GM23338 (cell line): Measurements from ENCODE around the gene CNMD. TPM values are rescaled to one million over a fixed set of nuclear protein-coding genes. Genes with fewer than 3 reads are reported as not detected.

Experiments used
- ATAC-seq: fragments of 200-7000 bp; cut with Tn5 transposase; 3 replicates; pipeline ENCODE4 v1.9.1; 2020
- DNase-seq: peaks from one replicate; pipeline ENCODE4 v3.0.0-alpha.2; 2015; ENCODE audit warnings: low spot score
- H2AFZ ChIP-seq: fragments of 200-600 bp; sonication (generic); 2 replicates; pipeline ENCODE4 v1.8.0; 2016; ENCODE audit warnings: antibody characterized with exemption, mild to moderate bottlenecking, moderate library complexity
- H3F3A ChIP-seq: fragments of 200-600 bp; sonication (generic); replicated peaks from 2 replicates; pipeline ENCODE4 v1.8.0; 2017; ENCODE audit warnings: antibody characterized with exemption, mixed run types, low read depth
- H3K27ac ChIP-seq: fragments of 200-600 bp; sonication (generic); 2 replicates; pipeline ENCODE4 v1.6.1; 2016; ENCODE audit warnings: low read depth
- H3K27me3 ChIP-seq: fragments of 200-600 bp; sonication (generic); 2 replicates; pipeline ENCODE4 v1.8.0; 2016; ENCODE audit warnings: mild to moderate bottlenecking, mixed run types, moderate library complexity; ENCODE audit not compliant: insufficient read depth
- H3K36me3 ChIP-seq: fragments of 200-600 bp; sonication (generic); 2 replicates; pipeline ENCODE4 v1.8.0; 2016; ENCODE audit warnings: mild to moderate bottlenecking; ENCODE audit not compliant: insufficient read depth
- H3K4me1 ChIP-seq: fragments of 200-600 bp; sonication (generic); 2 replicates; pipeline ENCODE4 v1.8.0; 2016; ENCODE audit warnings: mild to moderate bottlenecking, moderate library complexity; ENCODE audit not compliant: insufficient read depth
- H3K4me2 ChIP-seq: fragments of 200-600 bp; sonication (generic); 2 replicates; pipeline ENCODE4 v1.7.1; 2017; ENCODE audit warnings: mixed run types
- H3K4me3 ChIP-seq: fragments of 200-600 bp; sonication (generic); 2 replicates; pipeline ENCODE4 v1.6.1; 2016; ENCODE audit warnings: mixed run types
- H3K79me2 ChIP-seq: fragments of 200-600 bp; sonication (generic); replicated peaks from 2 replicates; pipeline ENCODE4 v1.8.0; 2017; ENCODE audit warnings: mild to moderate bottlenecking; ENCODE audit not compliant: insufficient read depth
- H3K9me2 ChIP-seq: fragments of 200-600 bp; sonication (generic); 2 replicates; pipeline ENCODE4 v1.8.0; 2017; ENCODE audit not compliant: insufficient read depth
- H4K20me1 ChIP-seq: fragments of 200-600 bp; sonication (generic); replicated peaks from 2 replicates; pipeline ENCODE4 v1.8.0; 2017; ENCODE audit warnings: mild to moderate bottlenecking; ENCODE audit not compliant: insufficient read depth
- H3K27ac Mint-ChIP-seq: 2 replicates; pipeline ENCODE4 v1.8.0; 2020; ENCODE audit warnings: inconsistent platforms, mild to moderate bottlenecking, moderate library complexity, mixed read lengths
- H3K27me3 Mint-ChIP-seq: 3 replicates; pipeline ENCODE4 v1.8.0; 2022; ENCODE audit warnings: low read depth, mild to moderate bottlenecking, moderate library complexity, mixed read lengths, inconsistent platforms; ENCODE audit not compliant: insufficient read depth, poor library complexity
- H3K36me3 Mint-ChIP-seq: 3 replicates; pipeline ENCODE4 v1.8.0; 2021; ENCODE audit warnings: low read depth, mild to moderate bottlenecking, inconsistent platforms, moderate library complexity, mixed read lengths
- H3K4me1 Mint-ChIP-seq: 3 replicates; pipeline ENCODE4 v1.8.0; 2020; ENCODE audit warnings: mild to moderate bottlenecking, inconsistent platforms, mixed read lengths
- H3K4me3 Mint-ChIP-seq: 3 replicates; pipeline ENCODE4 v1.8.0; 2021; ENCODE audit warnings: moderate library complexity, mild to moderate bottlenecking, inconsistent platforms, mixed read lengths
- H3K9me3 Mint-ChIP-seq: 3 replicates; pipeline ENCODE4 v1.8.0; 2020; ENCODE audit warnings: moderate library complexity, mild to moderate bottlenecking, inconsistent platforms, mixed read lengths
- CREB1 ChIP-seq: fragments of 250-450 bp; sonication (Bioruptor Pico); IDR thresholded peaks from 2 replicates; pipeline ENCODE4 v1.5.0; 2020; ENCODE audit warnings: low read depth, mild to moderate bottlenecking, moderate library complexity
- ETS1 ChIP-seq: IDR thresholded peaks from 2 replicates; pipeline ENCODE4 v1.6.1; 2016; ENCODE audit warnings: antibody characterized with exemption
- EZH2 ChIP-seq: fragments of 200-600 bp; sonication (generic); IDR thresholded peaks from one replicate; pipeline ENCODE4 v1.8.0; 2017; ENCODE audit warnings: antibody characterized with exemption, mild to moderate bottlenecking, low read depth; ENCODE audit not compliant: unreplicated experiment
- EZH2phosphoT487 ChIP-seq: fragments of 200-600 bp; sonication (generic); IDR thresholded peaks from one replicate; pipeline ENCODE4 v1.8.1; 2018; ENCODE audit warnings: antibody characterized with exemption; ENCODE audit not compliant: unreplicated experiment
- JUNB ChIP-seq: IDR thresholded peaks from one replicate; pipeline ENCODE4 v1.6.1; 2016; ENCODE audit warnings: antibody characterized with exemption; ENCODE audit not compliant: unreplicated experiment
- NANOG ChIP-seq: IDR thresholded peaks from 2 replicates; pipeline ENCODE4 v1.6.1; 2016; ENCODE audit warnings: antibody characterized with exemption, borderline replicate concordance
- POLR2AphosphoS5 ChIP-seq: IDR thresholded peaks from 2 replicates; pipeline ENCODE4 v1.6.1; 2016; ENCODE audit warnings: antibody characterized with exemption, low read depth
- STAT1 ChIP-seq: IDR thresholded peaks from one replicate; pipeline ENCODE4 v1.6.1; 2016; ENCODE audit warnings: antibody characterized with exemption; ENCODE audit not compliant: unreplicated experiment
- ZNF114 ChIP-seq: fragments of 250-450 bp; sonication (Bioruptor Pico); IDR thresholded peaks from 2 replicates; pipeline ENCODE4 v1.5.0; 2020; ENCODE audit warnings: mild to moderate bottlenecking, moderate library complexity
- ZNF331 ChIP-seq: fragments of 250-450 bp; sonication (Bioruptor Pico); IDR thresholded peaks from 2 replicates; pipeline ENCODE4 v1.5.0; 2020; ENCODE audit warnings: low read depth, mild to moderate bottlenecking, moderate library complexity
- polyA plus RNA-seq: library from polyadenylated mRNA; unstranded; fragments of >200 nt; fragmentation: Nextera tagmentation; extraction: Ambion mirVana; gene quantifications from 2 replicates; pipeline ENCODE4 v1.2.1, GENCODE V29; 2016
- total RNA-seq: library from RNA; depleted of rRNA; stranded (reverse); fragments of >200 nt; shearing (Covaris generic); gene quantifications from 2 replicates; pipeline ENCODE4 v1.2.3, GENCODE V29; 2014
- TF ChIP-seq, protein P1 (sequence below), 2 experiments: fragments of 200-600 bp in 1 of 2; sonication (generic) in 1 of 2; conservative IDR thresholded peaks; 2 replicates each; pipeline versions ENCODE4 v1.5.1 to v1.6.1; 2016 to 2017; ENCODE audit warnings: antibody characterized with exemption in 2 of 2, low read depth in 2 of 2, mild to moderate bottlenecking in 2 of 2, moderate library complexity in 1 of 2
- TF ChIP-seq, protein P2 (sequence below): fragments of 250-450 bp; sonication (Bioruptor Pico); IDR thresholded peaks from 2 replicates; pipeline ENCODE4 v1.5.0; 2020; ENCODE audit warnings: mild to moderate bottlenecking, moderate library complexity
- TF ChIP-seq, protein P3 (sequence below): IDR thresholded peaks from one replicate; pipeline ENCODE4 v1.6.1; 2018; ENCODE audit warnings: antibody characterized with exemption; ENCODE audit not compliant: unreplicated experiment

CNMD gene
- total and polyA plus RNA-seq, 2 experiments from 2014 or later, result 141 to 207 TPM

DNA sequence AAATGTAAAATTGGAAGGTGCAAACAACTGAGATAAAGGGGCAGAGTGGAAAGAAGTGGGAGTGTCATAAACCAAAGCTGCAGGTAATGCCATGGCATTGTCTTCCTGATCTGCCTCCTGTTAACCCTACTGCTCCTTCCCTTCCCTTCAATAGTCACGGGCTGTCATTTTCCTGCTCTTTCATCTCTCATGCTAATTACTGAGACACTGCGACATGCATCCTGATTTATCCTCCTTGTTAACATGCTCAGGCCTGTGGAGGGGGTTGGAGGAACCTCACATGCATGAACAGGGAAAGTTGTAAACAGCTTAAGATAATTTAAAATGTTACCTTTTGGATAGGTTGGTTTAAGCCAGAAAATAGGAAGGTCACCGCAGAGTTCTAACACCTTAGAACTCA lies 27.2 kb downstream of the CNMD start:
- H3K79me2 ChIP-seq, result no peaks in the 10 kb centered on the region
- no peak for TF ChIP-seq CREB1 (CRISPR knock-in tag)
- TF ChIP-seq POLR2AphosphoS5, result no peak
- TF ChIP-seq, protein P1, sequence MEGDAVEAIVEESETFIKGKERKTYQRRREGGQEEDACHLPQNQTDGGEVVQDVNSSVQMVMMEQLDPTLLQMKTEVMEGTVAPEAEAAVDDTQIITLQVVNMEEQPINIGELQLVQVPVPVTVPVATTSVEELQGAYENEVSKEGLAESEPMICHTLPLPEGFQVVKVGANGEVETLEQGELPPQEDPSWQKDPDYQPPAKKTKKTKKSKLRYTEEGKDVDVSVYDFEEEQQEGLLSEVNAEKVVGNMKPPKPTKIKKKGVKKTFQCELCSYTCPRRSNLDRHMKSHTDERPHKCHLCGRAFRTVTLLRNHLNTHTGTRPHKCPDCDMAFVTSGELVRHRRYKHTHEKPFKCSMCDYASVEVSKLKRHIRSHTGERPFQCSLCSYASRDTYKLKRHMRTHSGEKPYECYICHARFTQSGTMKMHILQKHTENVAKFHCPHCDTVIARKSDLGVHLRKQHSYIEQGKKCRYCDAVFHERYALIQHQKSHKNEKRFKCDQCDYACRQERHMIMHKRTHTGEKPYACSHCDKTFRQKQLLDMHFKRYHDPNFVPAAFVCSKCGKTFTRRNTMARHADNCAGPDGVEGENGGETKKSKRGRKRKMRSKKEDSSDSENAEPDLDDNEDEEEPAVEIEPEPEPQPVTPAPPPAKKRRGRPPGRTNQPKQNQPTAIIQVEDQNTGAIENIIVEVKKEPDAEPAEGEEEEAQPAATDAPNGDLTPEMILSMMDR (conservative IDR thresholded peaks at IDR 0.05; ENCODE audit: low read depth in 2 of 2), result no peak
- TF ChIP-seq, protein P2, sequence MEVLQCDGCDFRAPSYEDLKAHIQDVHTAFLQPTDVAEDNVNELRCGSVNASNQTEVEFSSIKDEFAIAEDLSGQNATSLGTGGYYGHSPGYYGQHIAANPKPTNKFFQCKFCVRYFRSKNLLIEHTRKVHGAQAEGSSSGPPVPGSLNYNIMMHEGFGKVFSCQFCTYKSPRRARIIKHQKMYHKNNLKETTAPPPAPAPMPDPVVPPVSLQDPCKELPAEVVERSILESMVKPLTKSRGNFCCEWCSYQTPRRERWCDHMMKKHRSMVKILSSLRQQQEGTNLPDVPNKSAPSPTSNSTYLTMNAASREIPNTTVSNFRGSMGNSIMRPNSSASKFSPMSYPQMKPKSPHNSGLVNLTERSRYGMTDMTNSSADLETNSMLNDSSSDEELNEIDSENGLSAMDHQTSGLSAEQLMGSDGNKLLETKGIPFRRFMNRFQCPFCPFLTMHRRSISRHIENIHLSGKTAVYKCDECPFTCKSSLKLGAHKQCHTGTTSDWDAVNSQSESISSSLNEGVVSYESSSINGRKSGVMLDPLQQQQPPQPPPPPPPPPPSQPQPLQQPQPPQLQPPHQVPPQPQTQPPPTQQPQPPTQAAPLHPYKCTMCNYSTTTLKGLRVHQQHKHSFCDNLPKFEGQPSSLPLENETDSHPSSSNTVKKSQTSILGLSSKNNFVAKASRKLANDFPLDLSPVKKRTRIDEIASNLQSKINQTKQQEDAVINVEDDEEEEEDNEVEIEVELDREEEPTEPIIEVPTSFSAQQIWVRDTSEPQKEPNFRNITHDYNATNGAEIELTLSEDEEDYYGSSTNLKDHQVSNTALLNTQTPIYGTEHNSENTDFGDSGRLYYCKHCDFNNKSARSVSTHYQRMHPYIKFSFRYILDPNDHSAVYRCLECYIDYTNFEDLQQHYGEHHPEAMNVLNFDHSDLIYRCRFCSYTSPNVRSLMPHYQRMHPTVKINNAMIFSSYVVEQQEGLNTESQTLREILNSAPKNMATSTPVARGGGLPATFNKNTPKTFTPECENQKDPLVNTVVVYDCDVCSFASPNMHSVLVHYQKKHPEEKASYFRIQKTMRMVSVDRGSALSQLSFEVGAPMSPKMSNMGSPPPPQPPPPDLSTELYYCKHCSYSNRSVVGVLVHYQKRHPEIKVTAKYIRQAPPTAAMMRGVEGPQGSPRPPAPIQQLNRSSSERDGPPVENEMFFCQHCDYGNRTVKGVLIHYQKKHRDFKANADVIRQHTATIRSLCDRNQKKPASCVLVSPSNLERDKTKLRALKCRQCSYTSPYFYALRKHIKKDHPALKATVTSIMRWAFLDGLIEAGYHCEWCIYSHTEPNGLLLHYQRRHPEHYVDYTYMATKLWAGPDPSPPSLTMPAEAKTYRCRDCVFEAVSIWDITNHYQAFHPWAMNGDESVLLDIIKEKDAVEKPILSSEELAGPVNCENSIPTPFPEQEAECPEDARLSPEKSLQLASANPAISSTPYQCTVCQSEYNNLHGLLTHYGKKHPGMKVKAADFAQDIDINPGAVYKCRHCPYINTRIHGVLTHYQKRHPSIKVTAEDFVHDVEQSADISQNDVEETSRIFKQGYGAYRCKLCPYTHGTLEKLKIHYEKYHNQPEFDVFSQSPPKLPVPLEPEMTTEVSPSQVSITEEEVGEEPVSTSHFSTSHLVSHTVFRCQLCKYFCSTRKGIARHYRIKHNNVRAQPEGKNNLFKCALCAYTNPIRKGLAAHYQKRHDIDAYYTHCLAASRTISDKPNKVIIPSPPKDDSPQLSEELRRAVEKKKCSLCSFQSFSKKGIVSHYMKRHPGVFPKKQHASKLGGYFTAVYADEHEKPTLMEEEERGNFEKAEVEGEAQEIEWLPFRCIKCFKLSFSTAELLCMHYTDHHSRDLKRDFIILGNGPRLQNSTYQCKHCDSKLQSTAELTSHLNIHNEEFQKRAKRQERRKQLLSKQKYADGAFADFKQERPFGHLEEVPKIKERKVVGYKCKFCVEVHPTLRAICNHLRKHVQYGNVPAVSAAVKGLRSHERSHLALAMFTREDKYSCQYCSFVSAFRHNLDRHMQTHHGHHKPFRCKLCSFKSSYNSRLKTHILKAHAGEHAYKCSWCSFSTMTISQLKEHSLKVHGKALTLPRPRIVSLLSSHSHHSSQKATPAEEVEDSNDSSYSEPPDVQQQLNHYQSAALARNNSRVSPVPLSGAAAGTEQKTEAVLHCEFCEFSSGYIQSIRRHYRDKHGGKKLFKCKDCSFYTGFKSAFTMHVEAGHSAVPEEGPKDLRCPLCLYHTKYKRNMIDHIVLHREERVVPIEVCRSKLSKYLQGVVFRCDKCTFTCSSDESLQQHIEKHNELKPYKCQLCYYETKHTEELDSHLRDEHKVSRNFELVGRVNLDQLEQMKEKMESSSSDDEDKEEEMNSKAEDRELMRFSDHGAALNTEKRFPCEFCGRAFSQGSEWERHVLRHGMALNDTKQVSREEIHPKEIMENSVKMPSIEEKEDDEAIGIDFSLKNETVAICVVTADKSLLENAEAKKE (CRISPR knock-in tag), result no peak
- no peak for TF ChIP-seq ETS1
- TF ChIP-seq ZNF114 (CRISPR knock-in tag), result no peak
- no peak for TF ChIP-seq EZH2
- no peak for TF ChIP-seq NANOG
- TF ChIP-seq STAT1, result no peak
- TF ChIP-seq JUNB, result no peak
- TF ChIP-seq ZNF331 (CRISPR knock-in tag), result no peak
- TF ChIP-seq, protein P3, sequence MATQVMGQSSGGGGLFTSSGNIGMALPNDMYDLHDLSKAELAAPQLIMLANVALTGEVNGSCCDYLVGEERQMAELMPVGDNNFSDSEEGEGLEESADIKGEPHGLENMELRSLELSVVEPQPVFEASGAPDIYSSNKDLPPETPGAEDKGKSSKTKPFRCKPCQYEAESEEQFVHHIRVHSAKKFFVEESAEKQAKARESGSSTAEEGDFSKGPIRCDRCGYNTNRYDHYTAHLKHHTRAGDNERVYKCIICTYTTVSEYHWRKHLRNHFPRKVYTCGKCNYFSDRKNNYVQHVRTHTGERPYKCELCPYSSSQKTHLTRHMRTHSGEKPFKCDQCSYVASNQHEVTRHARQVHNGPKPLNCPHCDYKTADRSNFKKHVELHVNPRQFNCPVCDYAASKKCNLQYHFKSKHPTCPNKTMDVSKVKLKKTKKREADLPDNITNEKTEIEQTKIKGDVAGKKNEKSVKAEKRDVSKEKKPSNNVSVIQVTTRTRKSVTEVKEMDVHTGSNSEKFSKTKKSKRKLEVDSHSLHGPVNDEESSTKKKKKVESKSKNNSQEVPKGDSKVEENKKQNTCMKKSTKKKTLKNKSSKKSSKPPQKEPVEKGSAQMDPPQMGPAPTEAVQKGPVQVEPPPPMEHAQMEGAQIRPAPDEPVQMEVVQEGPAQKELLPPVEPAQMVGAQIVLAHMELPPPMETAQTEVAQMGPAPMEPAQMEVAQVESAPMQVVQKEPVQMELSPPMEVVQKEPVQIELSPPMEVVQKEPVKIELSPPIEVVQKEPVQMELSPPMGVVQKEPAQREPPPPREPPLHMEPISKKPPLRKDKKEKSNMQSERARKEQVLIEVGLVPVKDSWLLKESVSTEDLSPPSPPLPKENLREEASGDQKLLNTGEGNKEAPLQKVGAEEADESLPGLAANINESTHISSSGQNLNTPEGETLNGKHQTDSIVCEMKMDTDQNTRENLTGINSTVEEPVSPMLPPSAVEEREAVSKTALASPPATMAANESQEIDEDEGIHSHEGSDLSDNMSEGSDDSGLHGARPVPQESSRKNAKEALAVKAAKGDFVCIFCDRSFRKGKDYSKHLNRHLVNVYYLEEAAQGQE, result no peak
- no peak for TF ChIP-seq EZH2phosphoT487
- Mint-ChIP-seq H3K4me1 (peaks cover 30% of the 10 kb centered on the region), H3K9me3 (peaks cover 17% of the 10 kb centered on the region), H3K36me3 (peaks cover 30% of the 10 kb centered on the region; the same call in 2 of the 3 replicates), H3K27ac (no peak overlapping the region), H3K27me3 (no peaks in the 10 kb centered on the region), H3K4me3 (no peak overlapping the region)
- no peaks in the 10 kb centered on the region for H3K4me1 ChIP-seq
- H3K27ac ChIP-seq, result no peak overlapping the region
- no peaks in the 10 kb centered on the region for H3K9me2 ChIP-seq
- DNase-seq (no peak), ATAC-seq (peak; percentile 46; the same call in 2 of the 3 replicates)
- H3K36me3 ChIP-seq, result peaks cover 5% of the 10 kb centered on the region; the same call in 1 of the 2 replicates
- no peak overlapping the region for H2AFZ ChIP-seq
- H3K4me3 ChIP-seq, result no peak overlapping the region
- H3F3A ChIP-seq, result no peaks in the 10 kb centered on the region
- H3K27me3 ChIP-seq, result no peaks in the 10 kb centered on the region
- H4K20me1 ChIP-seq, result no peaks in the 10 kb centered on the region
- no peak overlapping the region for H3K4me2 ChIP-seq
